NCI-H82 treated with DMSO at 0.1 percent for 48 hours (cell line): ENCODE data around the gene UBTD1.

Experiments
- DNase-seq: peaks from one replicate; lab custom pipeline; 2025; ENCODE audit not compliant: unreplicated experiment; lab: John Stamatoyannopoulos, UW

UBTD1 gene

DNA sequence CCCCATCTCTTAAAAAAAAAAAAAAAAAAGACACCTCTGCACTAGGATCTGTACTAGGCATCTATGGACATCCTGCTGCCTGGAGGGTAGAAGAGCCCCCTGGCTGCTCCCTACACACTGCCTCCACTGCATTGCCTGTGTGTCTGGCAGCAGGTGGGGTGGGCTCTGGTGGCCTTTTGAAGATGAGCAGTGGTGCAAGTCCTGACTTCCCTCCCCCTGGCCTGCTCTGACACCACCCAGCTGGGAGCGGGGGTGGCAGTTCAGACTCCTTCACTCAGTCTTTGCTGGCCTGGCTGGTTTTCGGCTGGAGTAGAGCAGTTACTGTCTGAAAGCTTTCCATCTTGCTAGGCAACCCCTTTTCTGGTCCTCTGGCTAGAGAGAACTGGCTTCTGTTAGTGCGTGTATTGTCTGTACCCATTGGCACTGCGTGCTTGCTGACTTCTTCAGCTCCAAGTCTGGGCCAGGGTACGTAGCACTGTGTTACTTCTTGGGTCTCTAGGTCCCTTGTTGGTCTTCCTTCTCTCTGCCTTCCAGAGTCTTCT lies 108.4 kb downstream of the UBTD1 start:
- no peak for DNase-seq

DNA sequence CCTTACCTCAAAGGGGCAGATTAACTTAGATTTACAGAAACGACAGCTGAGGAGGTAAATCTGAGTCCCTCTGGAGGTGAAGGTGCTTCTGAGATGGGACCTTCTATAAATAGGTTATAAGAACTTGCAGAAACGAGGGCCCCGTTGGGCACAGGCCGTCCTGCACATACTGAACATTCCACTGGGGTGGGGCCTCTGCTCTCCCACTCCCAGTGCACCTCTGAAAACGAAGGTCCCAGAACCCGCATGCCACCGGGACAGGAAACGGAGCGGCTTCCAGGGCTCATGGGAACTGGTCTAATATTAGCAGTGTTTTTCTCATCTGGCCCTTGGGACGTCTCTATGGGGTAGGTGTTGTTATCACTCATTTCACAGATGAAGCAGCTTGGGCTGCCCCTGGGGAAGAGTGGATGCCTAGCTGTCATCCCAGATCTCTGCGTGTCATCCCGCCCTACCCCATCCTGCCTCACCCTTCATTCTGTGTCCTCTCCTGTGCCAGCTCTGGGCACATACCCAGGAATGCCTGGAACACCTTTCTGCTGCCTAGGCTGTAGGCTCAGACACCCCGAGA lies 110.4 kb downstream of the UBTD1 start:
- DNase-seq, result no peak

DNA sequence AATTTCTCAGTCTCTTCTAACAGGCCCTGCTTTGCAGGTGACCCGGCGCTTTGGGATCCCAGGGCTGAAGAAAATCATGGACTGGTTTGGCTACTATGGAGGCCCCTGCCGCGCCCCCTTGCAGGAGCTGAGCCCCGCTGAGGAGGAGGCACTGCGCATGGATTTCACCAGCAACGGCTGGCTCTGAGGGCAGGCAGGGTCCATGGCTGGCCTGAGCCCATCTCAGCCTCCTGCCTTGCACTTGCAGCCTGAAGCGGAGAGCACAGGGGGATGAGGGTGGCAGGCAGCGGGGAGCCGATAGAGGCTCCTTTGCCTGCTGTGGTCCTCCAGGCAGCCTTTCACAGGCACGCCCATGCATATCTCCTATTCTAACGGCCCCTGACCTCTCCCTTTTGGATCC lies 112.7 kb downstream of the UBTD1 start:
- DNase-seq, result no peak

DNA sequence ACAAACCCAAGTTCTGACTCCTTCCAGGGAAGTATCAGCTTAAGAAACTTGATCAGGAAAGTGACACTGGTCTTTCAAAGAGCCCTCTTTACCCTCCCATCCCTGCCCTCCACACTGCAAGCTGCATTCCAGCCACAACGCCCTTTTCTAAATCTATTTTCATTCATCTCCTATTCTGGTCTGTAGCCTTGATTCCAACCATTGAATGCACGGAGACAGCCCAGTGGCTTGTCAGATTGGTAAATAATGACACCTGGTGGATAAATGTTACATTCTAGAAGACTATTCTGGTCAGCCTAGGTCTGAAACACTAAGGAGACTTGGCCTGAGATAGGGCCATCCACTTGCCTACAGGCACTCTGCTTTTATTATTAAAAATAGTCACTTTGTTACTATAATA lies 113.7 kb downstream of the UBTD1 start:
- no peak for DNase-seq

DNA sequence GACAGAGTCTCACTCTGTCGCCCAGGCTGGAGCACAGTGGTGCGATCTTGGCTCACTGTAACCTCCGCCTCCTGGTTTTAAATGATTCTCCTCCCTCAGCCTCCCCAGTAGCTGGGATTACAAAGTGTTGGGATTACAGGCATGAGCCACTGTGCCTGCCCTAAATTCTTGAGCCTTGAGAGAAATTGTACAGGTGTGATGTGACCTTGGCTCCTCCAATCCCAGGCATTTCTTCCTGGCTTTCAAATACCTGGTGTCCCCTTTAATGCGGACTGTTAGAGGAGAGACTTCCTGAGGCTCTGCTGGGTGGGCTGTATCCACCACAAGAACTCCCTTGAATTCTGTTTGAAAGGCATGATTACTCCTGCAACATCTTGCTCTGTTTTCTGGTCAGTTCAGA lies 119.6 kb downstream of the UBTD1 start:
- no peak for DNase-seq

DNA sequence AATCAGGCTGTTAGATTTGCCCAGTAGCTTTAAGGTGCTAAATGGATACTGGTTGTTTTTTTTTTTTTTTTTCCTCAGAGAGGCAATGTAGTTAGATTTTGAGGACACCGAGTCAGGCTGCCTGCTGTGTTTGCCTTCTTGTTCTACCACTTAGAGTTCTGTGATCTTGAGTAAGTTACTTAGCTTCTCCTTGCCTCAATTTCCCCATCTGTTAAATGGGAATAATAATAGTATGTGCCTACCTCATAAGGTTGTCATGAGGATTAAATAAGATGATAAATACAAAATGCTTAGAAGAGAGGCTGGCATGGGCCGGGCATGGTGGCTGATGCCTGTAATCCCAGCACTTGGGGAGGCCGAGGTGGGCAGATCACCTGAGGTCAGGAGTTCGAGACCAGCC lies 120.0 kb downstream of the UBTD1 start:
- no peak for DNase-seq
